ENCODE measurements around the gene APBA2.

Gene APBA2

GRCh38 chr15:28947221-28947674, 61.5 kb downstream of the APBA2 start:
- no peak for DNase-seq (ENCODE audit: low read depth)
- TF ChIP-seq CTCF (IDR thresholded peaks at IDR 0.05; ENCODE audit: low read length, missing control alignments): no peak
- no peak overlapping the region for H3K4me3 ChIP-seq (replicated peaks; ENCODE audit: low read depth, low read length)

DNA sequence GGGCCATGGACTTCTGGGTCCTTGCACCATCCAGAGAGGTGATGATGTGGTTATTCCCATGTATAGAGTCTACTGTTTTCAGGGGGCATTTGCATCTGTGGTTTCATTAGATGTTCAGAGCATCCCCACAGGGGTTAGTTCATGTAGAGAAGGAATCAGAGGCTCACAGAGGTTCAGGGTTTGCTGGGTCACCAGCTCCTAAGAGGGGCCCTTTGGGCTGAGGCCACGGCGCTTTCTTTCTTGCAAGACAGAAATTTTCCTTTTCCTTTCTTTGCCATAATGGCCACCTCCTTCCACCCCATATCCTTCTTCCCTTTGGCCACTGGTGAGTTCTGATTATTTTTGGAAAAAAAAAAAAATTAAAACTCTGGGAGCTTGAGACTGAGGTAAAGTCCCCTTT, 62.3 kb downstream of the APBA2 start:
- no peak for DNase-seq (ENCODE audit: low read depth)
- no peak for TF ChIP-seq CTCF (IDR thresholded peaks at IDR 0.05; ENCODE audit: low read length, missing control alignments)
- H3K4me3 ChIP-seq (replicated peaks; ENCODE audit: low read depth, low read length): no peak overlapping the region

- TF ChIP-seq CTCF (IDR thresholded peaks at IDR 0.05; ENCODE audit: low read length, missing control alignments): no peak
- H3K4me3 ChIP-seq (replicated peaks; ENCODE audit: low read depth, low read length): no peak overlapping the region
These were observed 65.1 kb downstream of the APBA2 start for GRCh38 chr15:28950916-28951315.

DNA sequence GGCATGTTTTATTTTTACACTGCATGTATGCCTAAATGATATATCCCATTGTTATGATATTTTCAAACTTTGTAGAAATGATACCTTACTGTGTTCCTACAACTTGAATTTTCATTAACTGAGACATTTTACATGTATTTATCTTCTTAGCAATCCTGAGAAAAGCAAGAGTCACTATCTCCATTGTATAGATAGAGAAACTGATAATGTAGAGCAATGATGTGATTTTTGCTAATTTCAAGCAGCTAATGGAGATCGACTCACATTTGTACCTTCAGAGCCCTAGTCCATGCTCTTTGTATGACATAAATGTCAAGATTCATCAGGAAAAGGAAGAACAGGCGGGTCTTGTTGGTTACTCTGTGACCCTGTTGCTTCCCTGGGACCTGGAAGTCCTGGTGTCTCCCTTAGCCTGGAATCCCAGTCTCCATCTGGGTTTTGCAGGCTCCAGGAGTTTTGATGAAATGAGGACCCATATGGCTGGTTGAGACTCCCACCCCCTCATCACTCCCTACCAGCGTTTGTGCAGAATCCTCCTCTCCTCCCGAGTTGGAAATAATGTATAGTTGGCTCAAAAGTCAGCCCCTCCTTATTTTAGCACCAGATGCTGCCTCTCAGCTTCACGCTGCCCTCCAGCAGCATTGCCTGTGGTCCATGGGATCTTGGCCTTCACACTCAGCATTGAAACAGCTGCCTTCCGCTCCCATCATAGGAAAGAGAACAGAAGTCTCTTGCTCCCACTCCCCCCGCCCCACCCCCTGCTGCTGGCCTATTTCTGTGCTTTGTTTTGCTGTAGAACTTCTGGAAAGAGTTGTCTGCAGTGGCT, 67.1 kb downstream of the APBA2 start:
- H3K4me3 ChIP-seq (replicated peaks; ENCODE audit: low read depth, low read length): no peak overlapping the region
- no peak for DNase-seq (ENCODE audit: low read depth)
- no peak for TF ChIP-seq CTCF (IDR thresholded peaks at IDR 0.05; ENCODE audit: low read length, missing control alignments)

More at GRCh38 chr15:28950916-28951315, 65.1 kb downstream of the APBA2 start:
- DNase-seq (ENCODE audit: low read depth): no peak

DNA sequence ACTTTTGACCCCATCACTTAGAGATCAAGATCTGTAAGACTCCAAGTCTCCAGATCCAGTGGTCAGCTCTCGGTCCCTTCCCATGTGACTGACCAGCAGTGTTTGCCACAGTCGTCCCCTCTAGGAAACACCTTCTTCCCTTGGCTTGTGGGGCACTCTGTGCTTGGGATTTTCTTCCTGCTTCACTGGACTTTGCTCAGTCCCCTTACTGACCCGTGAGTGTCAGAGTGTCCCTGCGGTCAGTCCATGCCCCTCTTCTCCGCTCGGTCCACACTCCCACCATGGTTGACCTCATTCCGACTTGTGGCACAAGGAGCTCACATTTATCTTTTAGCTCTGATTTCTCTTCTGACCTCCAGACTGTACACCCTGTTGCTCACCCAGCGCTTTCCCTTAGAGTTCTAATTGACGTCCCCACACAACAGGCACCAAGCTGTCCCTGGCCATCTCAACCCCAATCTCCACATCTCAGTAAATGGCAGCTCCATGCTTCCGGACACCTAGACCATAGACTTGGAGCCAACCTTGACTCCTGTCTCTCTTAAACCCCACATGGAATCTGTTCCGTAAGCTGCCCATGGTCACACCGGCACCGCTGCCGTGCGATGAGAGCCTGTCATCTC, 67.9 kb downstream of the APBA2 start:
- no peak overlapping the region for H3K4me3 ChIP-seq (replicated peaks; ENCODE audit: low read depth, low read length)
- DNase-seq (ENCODE audit: low read depth): no peak
- TF ChIP-seq CTCF (IDR thresholded peaks at IDR 0.05; ENCODE audit: low read length, missing control alignments): no peak

DNA sequence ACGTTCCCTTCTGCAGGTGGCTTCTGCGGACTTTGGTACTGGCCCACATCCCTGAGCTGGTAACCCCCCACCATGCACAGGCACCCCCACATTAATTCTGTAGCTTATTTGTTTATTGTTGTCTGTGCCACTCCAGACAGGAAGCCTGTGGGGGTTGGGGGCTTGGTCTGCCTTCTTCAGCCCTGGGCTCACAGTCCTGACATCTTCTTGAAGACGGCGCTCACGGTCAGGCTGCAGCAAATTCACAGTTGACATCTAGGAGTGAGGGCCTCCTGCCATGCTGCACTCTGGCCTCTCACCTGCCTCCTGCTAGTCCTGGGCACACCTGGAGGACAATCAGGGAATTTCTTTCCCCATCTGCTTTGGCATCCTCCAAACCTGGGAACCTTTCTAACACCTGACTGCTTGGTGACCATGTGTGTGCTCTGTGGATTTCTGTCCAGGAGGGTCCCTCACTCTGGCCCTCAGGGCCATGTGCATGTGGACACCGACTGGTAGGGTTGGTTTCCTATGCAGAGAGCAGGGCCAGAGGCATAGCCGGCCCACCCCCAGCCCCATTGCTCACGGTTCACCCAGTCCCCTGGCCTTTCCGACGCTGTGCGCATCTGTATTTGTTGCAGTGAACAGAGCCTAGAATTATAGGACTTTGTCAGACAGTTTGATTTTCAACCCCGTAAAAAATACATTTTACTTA, 68.8 kb downstream of the APBA2 start:
- DNase-seq (ENCODE audit: low read depth): no peak
- TF ChIP-seq CTCF (IDR thresholded peaks at IDR 0.05; ENCODE audit: low read length, missing control alignments): no peak
- H3K4me3 ChIP-seq (replicated peaks; ENCODE audit: low read depth, low read length): no peak overlapping the region
